T-helper 1 cell treated with Interleukin-12 subunit alpha and Interleukin-12 subunit beta and Interleukin-4 antibody, amounts not matched to agents 30 μg/mL and 1 μg/mL, for 36 hours (primary cell): ENCODE results near the gene ERCC5.

Experiments
- H3K27ac Mint-ChIP-seq: one replicate; pipeline ENCODE4 v1.8.0; 2021; ENCODE audit warnings: mild to moderate bottlenecking, mixed read lengths
- H3K27me3 Mint-ChIP-seq: one replicate; pipeline ENCODE4 v1.8.0; 2021; ENCODE audit warnings: low read depth, mixed read lengths
- H3K36me3 Mint-ChIP-seq: one replicate; pipeline ENCODE4 v1.8.0; 2021; ENCODE audit warnings: low read depth, mixed read lengths
- H3K4me1 Mint-ChIP-seq: one replicate; pipeline ENCODE4 v1.8.0; 2021; ENCODE audit warnings: low read depth, mixed read lengths
- H3K4me3 Mint-ChIP-seq: one replicate; pipeline ENCODE4 v1.8.0; 2021; ENCODE audit warnings: mild to moderate bottlenecking, moderate library complexity, mixed read lengths
- H3K9me3 Mint-ChIP-seq: one replicate; pipeline ENCODE4 v1.8.0; 2021; ENCODE audit warnings: mixed read lengths

Gene ERCC5

DNA sequence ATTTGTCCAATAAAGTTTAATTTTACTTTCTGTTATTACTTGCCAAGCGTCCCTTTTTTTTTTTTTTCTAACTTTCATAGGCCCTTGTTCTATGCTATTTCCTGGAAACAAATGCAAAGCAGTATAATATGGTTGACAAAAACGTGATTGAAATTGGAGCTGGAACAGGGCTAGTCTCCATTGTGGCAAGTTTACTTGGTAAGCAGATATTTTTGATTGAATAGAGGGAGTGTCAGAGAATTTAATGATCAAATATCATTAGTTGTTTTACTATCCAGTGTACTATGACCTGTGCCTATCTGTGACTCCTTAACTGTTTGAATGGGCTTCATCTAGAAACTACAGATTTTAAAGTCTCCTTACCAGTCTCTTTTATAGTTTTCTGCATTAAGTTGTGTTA is 46.7 kb downstream of the ERCC5 start:
- Mint-ChIP-seq H3K36me3 (no peaks in the 10 kb centered on the region), H3K9me3 (no peaks in the 10 kb centered on the region), H3K27ac (no peak overlapping the region), H3K27me3 (no peaks in the 10 kb centered on the region), H3K4me1 (no peaks in the 10 kb centered on the region), H3K4me3 (no peak overlapping the region)

DNA sequence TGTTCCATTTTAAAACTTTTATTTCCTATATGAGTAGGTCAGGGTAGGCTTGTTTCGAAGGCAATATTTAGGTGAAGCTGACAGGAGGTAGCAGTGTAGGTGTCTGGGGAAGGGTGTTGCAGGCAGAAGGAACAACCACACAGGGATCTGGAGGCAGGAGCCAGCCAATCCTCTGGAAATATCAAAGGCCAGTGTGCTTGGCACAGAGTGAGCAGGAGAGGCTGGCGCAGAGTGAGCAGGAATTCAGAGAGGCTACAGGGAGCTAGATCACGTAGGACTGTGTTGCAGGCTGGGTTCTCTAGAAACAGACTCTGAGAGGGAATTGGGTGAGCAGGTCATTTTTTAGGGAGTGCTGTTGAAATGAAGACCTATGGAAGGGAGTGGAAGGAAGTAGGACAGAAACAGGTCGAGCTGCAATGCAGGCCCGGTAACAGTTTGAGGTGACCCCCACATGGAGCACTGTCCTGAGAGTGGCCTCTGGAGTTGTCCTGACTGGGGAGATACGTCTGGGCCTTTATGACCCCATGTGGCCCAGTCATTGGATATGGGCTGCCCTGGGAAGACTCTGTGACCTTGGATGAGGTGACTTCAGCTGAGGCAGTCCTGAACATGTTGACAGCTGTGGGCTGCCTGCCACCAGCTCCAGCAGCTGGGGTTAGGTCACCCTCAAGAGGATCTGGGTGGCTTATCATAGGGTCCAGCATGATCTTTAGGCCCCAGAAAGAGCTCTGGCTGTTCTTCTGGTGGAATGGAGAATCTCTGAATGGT is 51.7 kb downstream of the ERCC5 start:
- Mint-ChIP-seq H3K36me3 (no peaks in the 10 kb centered on the region), H3K27me3 (no peaks in the 10 kb centered on the region), H3K9me3 (no peaks in the 10 kb centered on the region), H3K4me1 (no peaks in the 10 kb centered on the region), H3K4me3 (no peak overlapping the region), H3K27ac (no peak overlapping the region)

DNA sequence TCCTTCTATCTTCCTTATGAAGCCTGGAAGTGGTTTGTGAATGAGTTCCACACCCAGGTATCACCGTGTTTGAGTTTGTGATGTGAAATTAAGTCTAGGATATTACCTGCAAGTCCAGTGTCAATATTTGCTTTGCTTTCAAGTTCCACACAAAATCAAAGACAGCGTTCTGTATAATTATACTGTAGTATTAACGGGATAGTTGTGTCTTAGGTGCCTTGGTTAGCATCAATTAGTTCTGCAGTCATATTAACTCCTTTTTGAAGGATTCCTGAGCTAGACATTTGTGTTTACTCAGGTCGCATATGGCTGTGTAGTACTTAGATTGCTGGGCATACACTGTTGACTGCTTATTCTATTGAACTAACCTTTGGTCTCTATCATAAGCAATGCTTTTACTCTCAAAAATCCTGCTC is 54.4 kb downstream of the ERCC5 start:
- no peaks in the 10 kb centered on the region for H3K27me3 Mint-ChIP-seq
- H3K9me3 Mint-ChIP-seq: no peaks in the 10 kb centered on the region
- no peak overlapping the region for H3K4me3 Mint-ChIP-seq
- H3K27ac Mint-ChIP-seq: no peak overlapping the region
- H3K4me1 Mint-ChIP-seq: no peaks in the 10 kb centered on the region
- H3K36me3 Mint-ChIP-seq: no peaks in the 10 kb centered on the region

DNA sequence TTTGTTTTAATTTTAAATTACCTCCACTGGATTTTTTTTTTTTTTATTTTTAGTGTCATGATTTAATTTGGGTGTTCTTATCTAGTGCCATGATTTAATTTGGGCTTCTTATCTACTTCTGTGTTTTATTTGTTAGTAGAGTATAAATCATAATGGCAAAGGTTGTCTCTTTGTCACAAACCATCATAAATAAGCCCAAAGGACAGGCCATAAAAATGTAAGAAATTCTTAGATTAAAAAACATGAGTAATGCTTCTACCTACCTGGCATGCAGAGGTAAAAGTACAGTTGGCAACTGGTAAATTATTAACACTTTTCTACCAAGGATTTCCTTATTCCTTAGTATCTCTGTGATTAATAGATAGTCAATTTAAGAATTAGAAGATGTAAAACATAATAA is 55.2 kb downstream of the ERCC5 start:
- H3K27ac Mint-ChIP-seq: no peak overlapping the region
- H3K4me1 Mint-ChIP-seq: no peaks in the 10 kb centered on the region
- H3K36me3 Mint-ChIP-seq: no peaks in the 10 kb centered on the region
- no peak overlapping the region for H3K4me3 Mint-ChIP-seq
- H3K9me3 Mint-ChIP-seq: no peaks in the 10 kb centered on the region
- peaks cover 2% of the 10 kb centered on the region for H3K27me3 Mint-ChIP-seq

DNA sequence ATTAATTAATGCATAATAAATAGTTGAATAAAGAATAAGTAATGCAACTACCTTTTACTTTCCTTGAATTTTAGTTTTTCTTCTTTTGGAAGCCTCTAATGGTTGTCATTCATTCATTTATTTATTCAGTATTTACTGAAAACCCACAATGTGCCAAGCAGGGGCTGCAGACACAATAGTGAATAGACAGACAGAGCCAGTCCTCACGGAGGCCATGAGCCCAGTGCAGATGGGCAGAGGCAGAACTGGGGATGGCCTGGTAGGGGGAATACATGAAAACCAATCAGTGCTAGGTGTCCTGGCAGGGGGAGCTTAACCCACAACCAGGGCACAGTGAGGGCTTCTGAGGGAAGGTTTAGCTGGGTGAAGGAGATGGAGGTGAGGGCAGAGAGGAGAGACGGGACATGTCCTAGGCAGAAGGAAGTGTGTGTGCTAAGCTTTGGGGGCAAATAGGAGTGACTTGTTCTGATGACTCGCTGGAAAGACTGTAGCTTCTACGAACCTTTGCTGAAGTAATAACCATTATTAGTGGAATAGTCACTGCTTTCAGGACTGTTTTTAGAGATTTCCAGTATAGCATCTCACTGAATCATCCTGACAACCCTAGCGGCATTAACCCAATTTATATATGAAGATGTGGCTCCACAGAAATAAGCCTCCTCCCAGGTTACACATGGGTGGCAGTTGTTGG is 55.9 kb downstream of the ERCC5 start:
- H3K27ac Mint-ChIP-seq: no peak overlapping the region
- no peaks in the 10 kb centered on the region for H3K4me1 Mint-ChIP-seq
- no peaks in the 10 kb centered on the region for H3K36me3 Mint-ChIP-seq
- H3K4me3 Mint-ChIP-seq: no peak overlapping the region
- H3K27me3 Mint-ChIP-seq: peaks cover 6% of the 10 kb centered on the region
- H3K9me3 Mint-ChIP-seq: no peaks in the 10 kb centered on the region

DNA sequence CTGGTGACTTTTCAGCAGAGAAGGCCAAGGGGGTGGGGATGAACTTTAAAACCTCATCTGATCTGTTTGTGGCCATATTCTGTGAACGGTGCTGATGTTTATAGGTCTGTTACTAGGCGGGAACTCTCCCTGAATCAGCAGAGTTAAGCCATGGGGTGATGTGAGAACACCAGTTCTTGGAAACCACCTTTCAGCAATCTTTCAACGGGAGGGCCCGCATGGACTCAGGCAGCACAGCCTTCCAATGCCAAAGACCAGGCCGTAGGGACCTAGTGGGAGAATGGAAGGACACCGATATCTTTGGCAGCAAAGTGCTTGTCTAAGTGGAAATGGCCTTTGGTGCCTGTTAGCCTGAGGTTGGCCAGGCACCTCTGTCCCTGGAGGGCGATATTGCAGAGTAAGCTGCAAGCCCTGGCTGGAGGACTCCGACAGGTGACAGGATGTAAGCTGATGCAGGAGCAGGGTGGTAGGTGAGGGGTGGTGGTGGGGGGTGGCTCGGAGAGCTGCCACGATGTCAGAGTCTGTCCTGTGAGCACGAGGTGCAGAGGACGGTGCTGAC is 57.0 kb downstream of the ERCC5 start:
- Mint-ChIP-seq H3K4me1 (no peaks in the 10 kb centered on the region), H3K4me3 (no peak overlapping the region), H3K9me3 (no peaks in the 10 kb centered on the region), H3K27ac (no peak overlapping the region), H3K36me3 (no peaks in the 10 kb centered on the region), H3K27me3 (peaks cover 11% of the 10 kb centered on the region)

DNA sequence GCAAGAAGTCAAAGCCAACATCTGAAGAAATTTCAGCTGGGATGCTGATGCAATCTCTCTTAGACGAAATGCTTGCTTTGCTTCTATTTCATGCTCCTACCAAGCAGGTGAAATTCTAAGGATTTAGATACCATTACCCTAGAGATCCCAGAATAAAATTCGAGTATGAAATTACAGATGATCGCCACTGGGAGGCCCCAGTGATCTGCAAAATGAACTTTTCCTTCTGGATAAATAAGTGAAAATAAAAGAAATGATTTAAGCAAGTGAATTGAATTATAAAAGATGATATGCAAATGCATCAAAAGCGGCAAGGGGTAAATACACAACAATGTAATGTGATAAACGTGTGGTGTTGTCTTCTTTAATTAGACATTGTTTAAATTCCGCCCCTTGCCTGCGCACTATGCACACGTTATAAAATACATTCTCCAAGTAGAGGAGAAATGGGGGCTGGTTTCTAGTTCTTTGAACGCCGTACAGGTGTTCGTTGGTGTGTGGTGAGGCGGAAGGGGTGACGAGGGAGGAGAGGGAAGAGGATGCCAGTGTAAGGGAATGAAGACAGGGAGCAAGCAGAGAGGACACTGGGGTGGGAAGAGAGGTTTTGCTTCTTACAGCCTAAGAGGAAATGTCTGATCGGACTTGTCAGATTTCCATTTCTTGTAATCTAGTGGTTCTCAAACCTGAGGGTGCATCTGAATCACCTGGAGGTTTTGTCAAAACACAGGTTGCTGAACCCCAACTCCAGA is 58.0 kb downstream of the ERCC5 start:
- H3K27ac Mint-ChIP-seq: no peak overlapping the region

DNA sequence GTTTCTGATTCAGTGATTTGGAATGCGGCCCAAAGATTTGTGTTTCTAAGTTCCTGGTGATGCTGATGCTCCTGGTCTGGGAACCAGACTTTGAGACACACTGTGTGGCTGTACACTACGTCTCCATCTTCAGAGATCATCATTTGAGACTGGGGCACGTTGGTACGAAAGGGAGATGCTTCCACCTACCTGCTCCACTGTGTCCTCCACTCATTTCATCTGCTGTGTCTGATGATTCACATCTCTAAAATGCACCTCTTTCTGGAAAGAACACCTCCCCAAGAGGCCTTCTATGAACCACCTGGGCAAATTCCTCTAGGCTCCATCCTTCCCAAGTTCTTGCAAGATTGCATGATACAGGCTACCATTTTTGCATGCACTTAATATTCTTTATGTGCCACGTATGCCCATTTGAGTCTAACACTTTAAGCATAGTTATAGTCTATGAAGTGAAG is 58.6 kb downstream of the ERCC5 start:
- Mint-ChIP-seq H3K36me3 (no peaks in the 10 kb centered on the region), H3K9me3 (no peaks in the 10 kb centered on the region), H3K27me3 (peaks cover 11% of the 10 kb centered on the region), H3K4me1 (no peaks in the 10 kb centered on the region), H3K4me3 (no peak overlapping the region), H3K27ac (no peak overlapping the region)

More for the DNA sequence above, 58.0 kb downstream of the ERCC5 start:
- Mint-ChIP-seq H3K36me3 (no peaks in the 10 kb centered on the region), H3K9me3 (no peaks in the 10 kb centered on the region), H3K27me3 (peaks cover 11% of the 10 kb centered on the region), H3K4me1 (no peaks in the 10 kb centered on the region), H3K4me3 (no peak overlapping the region)

DNA sequence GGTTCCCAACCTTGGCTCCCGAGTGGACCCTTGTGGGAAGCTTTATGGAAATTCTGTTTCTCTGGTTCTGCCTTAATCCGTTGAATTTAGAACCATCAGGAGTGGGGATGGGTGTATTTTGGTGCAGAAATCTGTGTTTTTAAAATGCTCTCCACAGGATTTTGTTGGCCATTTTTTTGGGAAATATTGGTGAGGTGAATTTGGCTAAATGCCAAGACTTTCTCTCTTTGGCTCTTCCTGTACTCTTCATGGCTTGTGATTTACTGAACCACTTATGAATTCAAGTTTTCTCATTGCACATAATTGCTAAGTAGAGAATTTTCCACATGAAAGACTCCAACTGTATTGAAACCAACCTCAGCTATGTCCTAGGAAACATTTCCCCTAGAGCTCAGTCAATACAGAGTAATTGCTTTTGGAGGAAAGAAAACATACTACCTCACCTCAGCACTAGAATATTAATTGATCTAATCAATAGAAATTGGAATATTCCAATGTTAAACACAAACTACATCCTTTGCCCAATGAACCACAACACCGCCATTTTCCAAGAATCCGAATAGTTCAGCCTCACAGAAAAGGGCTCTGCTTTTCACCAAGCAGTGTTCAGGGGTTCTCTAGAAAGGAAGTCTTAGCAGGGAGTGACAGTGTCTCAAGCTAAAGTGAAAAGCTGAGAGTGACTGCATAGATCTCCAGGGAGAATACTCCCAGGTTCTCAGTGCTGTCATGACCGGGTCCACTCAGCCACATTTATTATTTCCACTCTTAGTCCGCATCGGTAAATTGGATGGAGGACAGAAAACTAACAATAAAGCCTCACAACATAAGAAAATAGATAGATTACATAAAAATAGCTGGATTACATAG is 60.3 kb downstream of the ERCC5 start:
- H3K9me3 Mint-ChIP-seq: no peaks in the 10 kb centered on the region
- no peak overlapping the region for H3K4me3 Mint-ChIP-seq
- H3K27me3 Mint-ChIP-seq: peaks cover 17% of the 10 kb centered on the region
- no peaks in the 10 kb centered on the region for H3K36me3 Mint-ChIP-seq
- no peaks in the 10 kb centered on the region for H3K4me1 Mint-ChIP-seq
- H3K27ac Mint-ChIP-seq: no peak overlapping the region

DNA sequence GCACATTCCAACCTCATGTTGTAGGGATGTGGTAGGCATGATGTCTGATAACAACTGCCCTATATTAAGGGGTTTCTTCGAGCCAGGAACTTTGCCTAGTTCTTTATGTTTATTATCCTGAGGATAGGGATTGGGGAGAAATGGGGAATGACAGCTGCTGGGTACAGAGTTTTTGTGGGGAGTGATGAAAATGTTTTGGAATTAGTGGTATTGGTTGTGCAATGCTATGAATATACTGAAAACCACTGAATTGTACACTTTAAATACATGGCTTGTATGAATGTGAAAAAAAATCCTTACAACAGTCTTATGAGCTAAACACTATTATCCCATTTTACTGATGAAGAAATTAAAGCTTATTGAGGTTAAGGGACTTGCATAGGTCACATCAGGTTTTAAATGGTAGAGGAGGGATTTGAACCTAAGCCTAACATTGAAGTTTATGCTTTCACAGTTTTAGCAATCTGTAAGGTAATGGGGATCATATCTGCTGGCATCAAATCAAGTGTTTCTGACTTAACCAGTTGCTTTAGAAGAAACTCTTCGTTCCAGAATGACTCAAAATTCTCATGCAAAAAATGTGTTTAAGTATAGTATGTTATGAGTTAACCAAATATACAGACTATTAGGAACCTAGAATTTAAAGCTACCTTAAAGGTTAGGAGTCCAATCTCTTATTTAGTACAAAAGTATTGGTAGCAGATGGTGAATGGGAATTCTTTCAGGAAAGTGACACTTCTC is 61.4 kb downstream of the ERCC5 start:
- Mint-ChIP-seq H3K9me3 (no peaks in the 10 kb centered on the region), H3K4me3 (no peak overlapping the region), H3K27ac (no peak overlapping the region), H3K4me1 (no peaks in the 10 kb centered on the region), H3K27me3 (peaks cover 17% of the 10 kb centered on the region), H3K36me3 (no peaks in the 10 kb centered on the region)

DNA sequence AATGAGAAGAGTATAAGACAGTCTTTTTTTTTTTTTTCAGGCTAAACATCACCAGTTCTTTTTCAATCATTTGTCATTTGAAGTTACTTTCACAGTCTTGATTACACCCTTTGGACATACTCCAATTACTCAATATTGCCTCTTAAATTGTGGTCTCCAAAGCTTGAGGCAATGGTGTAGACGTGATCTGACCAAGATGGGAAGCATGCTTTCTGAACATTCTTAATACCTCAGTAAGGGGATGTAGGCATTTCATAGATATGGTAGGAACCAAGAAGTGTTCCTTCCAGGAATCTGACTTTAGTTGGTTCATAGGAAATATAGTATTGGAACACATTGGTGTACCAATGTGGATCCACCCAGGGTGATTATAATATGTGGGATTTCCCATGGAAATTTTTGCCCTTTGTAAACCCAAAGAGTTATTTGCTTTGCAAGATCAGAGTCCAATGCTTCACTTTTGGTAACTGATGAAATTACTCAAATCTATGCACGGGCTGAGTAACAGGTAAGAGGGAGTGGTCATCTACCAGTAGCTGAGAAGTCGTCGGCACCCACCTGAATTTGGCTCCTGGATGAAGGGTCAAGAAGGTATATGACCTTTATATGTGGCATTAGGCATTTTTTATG is 62.2 kb downstream of the ERCC5 start:
- no peak overlapping the region for H3K27ac Mint-ChIP-seq
- H3K27me3 Mint-ChIP-seq: peaks cover 17% of the 10 kb centered on the region
- no peaks in the 10 kb centered on the region for H3K36me3 Mint-ChIP-seq
- H3K4me1 Mint-ChIP-seq: no peaks in the 10 kb centered on the region
- no peak overlapping the region for H3K4me3 Mint-ChIP-seq
- no peaks in the 10 kb centered on the region for H3K9me3 Mint-ChIP-seq

DNA sequence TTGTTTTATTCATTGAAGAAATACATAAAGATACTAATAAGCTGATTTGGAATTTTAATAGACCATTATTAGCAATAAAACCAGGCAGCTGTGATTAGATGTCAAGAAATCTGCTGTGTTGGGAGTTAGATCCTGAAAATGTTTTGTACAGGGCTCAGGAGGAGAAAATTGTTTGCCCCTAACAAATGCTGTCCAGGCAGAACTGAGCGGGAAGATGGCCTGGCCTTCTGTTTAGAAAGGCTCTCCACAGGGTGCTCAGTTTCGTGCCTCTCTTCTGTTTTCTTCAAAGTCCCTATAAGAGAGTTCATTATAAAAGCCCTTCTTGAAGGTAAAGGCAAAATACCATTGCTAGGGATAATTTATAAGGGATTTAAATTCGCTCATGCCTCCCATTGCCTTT is 64.1 kb downstream of the ERCC5 start:
- H3K36me3 Mint-ChIP-seq: no peaks in the 10 kb centered on the region
- H3K4me1 Mint-ChIP-seq: no peaks in the 10 kb centered on the region
- H3K27me3 Mint-ChIP-seq: peaks cover 24% of the 10 kb centered on the region
- H3K9me3 Mint-ChIP-seq: no peaks in the 10 kb centered on the region
- no peak overlapping the region for H3K27ac Mint-ChIP-seq
- H3K4me3 Mint-ChIP-seq: no peak overlapping the region

DNA sequence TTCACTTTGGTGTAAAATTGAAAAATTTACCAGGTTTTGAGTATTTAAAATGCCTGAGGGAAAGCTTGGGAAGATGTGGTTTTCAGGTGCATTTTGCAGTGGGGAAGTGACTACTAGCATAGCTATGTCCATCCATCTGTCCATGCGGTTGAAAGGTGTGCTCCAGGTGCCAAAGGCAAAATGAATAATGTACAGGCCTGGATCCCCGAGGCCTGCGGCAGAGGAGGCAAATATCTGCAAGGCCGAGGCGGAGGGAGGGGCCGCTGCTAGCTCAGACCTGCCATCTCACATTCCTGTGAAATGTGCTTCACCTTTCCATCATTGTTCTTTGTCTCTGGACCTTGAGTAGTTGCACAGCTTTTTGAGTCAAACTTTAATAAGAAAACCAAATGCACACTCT is 65.5 kb downstream of the ERCC5 start:
- Mint-ChIP-seq H3K9me3 (no peaks in the 10 kb centered on the region), H3K4me3 (no peak overlapping the region), H3K27ac (no peak overlapping the region), H3K4me1 (no peaks in the 10 kb centered on the region), H3K27me3 (peaks cover 22% of the 10 kb centered on the region), H3K36me3 (no peaks in the 10 kb centered on the region)
